GM12864 (cell line): ENCODE measurements around the gene APBA1.

Source experiments
- DNase-seq: peaks from one replicate; pipeline ENCODE4 v3.0.0-alpha.2; 2011; ENCODE audit warnings: low read depth
- H3K4me3 ChIP-seq: 2 replicates; pipeline ENCODE4 v1.5.1; 2011; ENCODE audit warnings: mild to moderate bottlenecking, low read depth, low read length, control low read depth
- CTCF ChIP-seq: IDR thresholded peaks from 2 replicates; pipeline ENCODE4 v1.5.1; 2011; ENCODE audit warnings: low read depth, mild to moderate bottlenecking, moderate library complexity, low read length, control low read depth, inconsistent platforms; ENCODE audit errors: missing control alignments

Gene APBA1

DNA sequence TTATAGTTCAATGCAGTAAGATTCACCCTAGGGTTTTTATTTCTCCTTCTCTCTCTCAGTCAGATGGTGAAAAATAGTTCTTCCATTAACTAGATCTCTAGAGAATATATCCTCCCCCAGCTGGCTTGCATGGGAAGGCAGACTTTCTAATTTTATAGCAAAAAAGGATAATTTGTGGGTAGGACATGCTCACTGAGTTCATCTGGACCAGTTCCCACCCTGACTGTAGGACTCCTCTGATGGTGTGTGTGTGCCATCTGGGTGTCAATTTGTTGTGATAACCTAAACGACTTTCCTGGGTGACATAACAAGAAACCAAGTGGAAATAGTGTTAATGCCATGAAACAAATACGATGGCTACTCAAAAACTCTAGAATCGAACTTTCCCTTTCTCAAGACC, 44.9 kb downstream of the APBA1 start:
- no peak for TF ChIP-seq CTCF
- DNase-seq, result no peak
- H3K4me3 ChIP-seq, result no peak overlapping the region

DNA sequence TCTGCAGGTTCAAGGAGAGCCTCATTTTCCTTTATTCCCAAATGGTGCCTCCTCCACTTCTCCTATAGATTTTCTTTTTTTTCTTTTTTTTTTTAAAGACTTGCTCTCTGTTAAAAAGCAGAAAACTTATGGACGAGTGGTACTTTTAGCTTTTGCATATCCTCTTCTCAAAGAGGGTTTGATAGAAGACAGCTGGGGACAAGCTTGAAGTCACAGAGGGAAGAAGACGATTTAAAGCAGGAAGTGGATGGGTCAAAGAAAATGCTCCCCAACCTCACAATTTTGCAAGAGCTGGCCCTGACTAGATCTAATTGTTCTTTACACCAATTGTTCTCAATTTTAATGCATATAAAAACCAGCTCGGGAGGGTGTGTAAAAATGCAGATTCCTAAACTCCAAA, 48.9 kb downstream of the APBA1 start:
- no peak for TF ChIP-seq CTCF
- H3K4me3 ChIP-seq, result no peak overlapping the region
- DNase-seq, result no peak

GRCh38 chr9:69622676-69623075, 49.5 kb downstream of the APBA1 start:
- H3K4me3 ChIP-seq, result no peak overlapping the region
- TF ChIP-seq CTCF, result no peak
- no peak for DNase-seq

DNA sequence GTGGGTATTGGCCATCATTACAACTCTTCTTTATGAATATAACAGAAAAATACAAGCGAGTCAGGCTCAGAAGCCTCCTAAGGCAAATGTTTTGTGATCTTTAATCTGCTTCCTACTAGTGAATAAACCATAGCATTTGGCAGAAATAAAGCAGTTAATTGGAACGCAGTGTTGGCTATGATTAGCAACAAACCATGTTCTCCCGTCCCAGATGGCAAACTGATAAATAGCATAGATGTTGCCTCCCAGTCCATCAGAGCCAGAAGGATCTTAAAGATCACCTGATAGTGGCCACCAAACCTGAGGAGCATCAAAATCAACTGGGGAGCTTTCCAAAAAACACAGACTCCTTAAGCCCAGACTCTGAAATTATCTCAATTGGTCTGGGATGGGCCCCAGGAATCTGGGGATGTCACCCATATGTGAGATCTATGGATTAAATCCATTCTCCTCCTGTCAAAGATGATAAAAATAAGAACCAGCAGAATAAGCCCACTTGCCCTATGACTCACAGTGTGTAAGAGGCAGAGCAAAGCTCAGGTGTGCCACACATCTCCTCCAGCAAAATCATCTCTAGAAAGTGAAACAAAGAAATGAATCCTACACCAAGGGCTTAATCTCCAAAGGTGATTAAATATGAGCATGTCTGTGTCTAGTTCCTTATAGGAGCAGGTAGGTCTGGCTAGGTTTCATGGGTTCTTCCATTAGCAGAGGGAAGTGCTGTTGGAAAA, 50.3 kb downstream of the APBA1 start:
- no peak for TF ChIP-seq CTCF
- H3K4me3 ChIP-seq, result no peak overlapping the region
- DNase-seq, result no peak

DNA sequence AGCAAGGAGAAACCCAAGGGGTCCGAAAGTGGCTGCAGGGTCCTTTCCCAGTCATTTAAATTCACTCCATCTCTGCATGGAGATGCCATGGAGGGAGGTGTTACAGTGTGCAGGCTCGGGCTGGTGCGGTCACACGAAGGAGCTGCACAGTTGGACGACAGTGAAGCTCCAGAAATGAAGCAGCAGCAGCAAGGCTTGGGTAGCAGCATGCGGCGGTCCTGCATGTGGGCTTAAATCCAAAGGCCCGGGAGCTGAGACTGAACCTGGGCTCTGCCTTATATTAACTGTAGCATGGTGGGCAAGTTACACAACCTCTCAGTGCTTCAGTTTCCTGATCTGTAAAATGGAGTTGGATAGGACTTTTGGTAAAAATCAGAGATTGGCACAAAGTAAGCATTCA, 51.4 kb downstream of the APBA1 start:
- no peak for DNase-seq
- no peak overlapping the region for H3K4me3 ChIP-seq
- no peak for TF ChIP-seq CTCF

GRCh38 chr9:69619233-69619632, 52.9 kb downstream of the APBA1 start:
- H3K4me3 ChIP-seq, result no peak overlapping the region
- DNase-seq, result no peak
- no peak for TF ChIP-seq CTCF

DNA sequence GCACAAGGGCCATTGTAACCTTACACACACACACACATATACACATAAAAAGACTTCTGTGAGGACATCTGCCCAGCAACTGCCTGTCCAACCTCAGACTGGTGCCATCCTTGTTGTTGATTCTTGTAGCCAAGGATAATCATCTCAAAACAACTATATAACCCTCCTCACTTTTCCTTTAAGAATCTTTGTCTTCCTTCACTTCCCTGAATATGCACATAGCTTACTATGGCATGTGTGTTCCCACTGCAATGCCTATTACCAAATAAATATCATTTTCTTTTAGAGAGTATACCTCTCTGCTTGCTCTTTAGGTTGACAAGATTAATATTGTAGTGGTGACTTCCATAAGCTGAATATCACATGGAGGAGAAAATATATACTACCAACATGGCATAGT, 55.2 kb downstream of the APBA1 start:
- TF ChIP-seq CTCF, result no peak
- DNase-seq, result no peak

More for the DNA sequence above, 55.2 kb downstream of the APBA1 start:
- no peak overlapping the region for H3K4me3 ChIP-seq
